HEK293T (cell line): Measurements from ENCODE around the gene BMP10.

ENCODE experiments used
- CTCF ChIA-PET: fragments of 350-600 bp; formaldehyde crosslinking; extraction: SDS; loops from one replicate; lab custom pipeline; 2021; ENCODE audit warnings: antibody characterized with exemption, inconsistent platforms; lab: Yijun Ruan, JAX
- POLR2A ChIA-PET: fragments of 350-600 bp; formaldehyde crosslinking; extraction: SDS; loops from one replicate; lab custom pipeline; 2020; ENCODE audit warnings: antibody characterized with exemption, inconsistent platforms; lab: Yijun Ruan, JAX
- DNase-seq: peaks from one replicate; pipeline ENCODE4 v3.0.0; 2012; ENCODE audit warnings: mixed read lengths; ENCODE audit errors: extremely low spot score
- ARNT ChIP-seq: fragments of 450-650 bp; IDR thresholded peaks from 2 replicates; pipeline ENCODE4 v1.6.1; 2017; ENCODE audit warnings: mild to moderate bottlenecking
- BHLHE40 ChIP-seq: fragments of 450-650 bp; IDR thresholded peaks from 2 replicates; pipeline ENCODE4 v1.6.1; 2016; ENCODE audit warnings: mild to moderate bottlenecking, moderate library complexity, borderline replicate concordance
- CTBP1 ChIP-seq: fragments of 450-650 bp; IDR thresholded peaks from 2 replicates; pipeline ENCODE4 v1.6.1; 2016; ENCODE audit warnings: borderline replicate concordance
- ELF4 ChIP-seq: fragments of 450-650 bp; IDR thresholded peaks from 2 replicates; pipeline ENCODE4 v1.6.1; 2017; ENCODE audit warnings: antibody characterized with exemption
- FOXA1 ChIP-seq: fragments of 450-650 bp; IDR thresholded peaks from 2 replicates; pipeline ENCODE4 v1.6.1; 2016; ENCODE audit warnings: mild to moderate bottlenecking
- FOXK2 ChIP-seq: fragments of 450-650 bp; IDR thresholded peaks from 2 replicates; pipeline ENCODE4 v1.6.1; 2016; ENCODE audit warnings: mild to moderate bottlenecking
- FOXM1 ChIP-seq: fragments of 450-650 bp; IDR thresholded peaks from 2 replicates; pipeline ENCODE4 v1.6.1; 2017; ENCODE audit warnings: mild to moderate bottlenecking, borderline replicate concordance
- HDGF ChIP-seq: fragments of 450-650 bp; IDR thresholded peaks from 2 replicates; pipeline ENCODE4 v1.6.1; 2017; ENCODE audit warnings: antibody characterized with exemption, borderline replicate concordance
- L3MBTL2 ChIP-seq: fragments of 450-650 bp; conservative IDR thresholded peaks from 2 replicates; pipeline ENCODE4 v1.6.1; 2016; ENCODE audit warnings: mild to moderate bottlenecking
- LEF1 ChIP-seq: fragments of 450-650 bp; IDR thresholded peaks from 2 replicates; pipeline ENCODE4 v1.6.1; 2017; ENCODE audit warnings: mild to moderate bottlenecking, borderline replicate concordance
- NFRKB ChIP-seq: fragments of 450-650 bp; IDR thresholded peaks from 2 replicates; pipeline ENCODE4 v1.6.1; 2016; ENCODE audit warnings: mild to moderate bottlenecking, moderate library complexity
- SP1 ChIP-seq: fragments of 450-650 bp; IDR thresholded peaks from 2 replicates; pipeline ENCODE4 v1.6.1; 2017
- SUZ12 ChIP-seq: fragments of 450-650 bp; IDR thresholded peaks from 2 replicates; pipeline ENCODE4 v1.6.1; 2016; ENCODE audit warnings: mild to moderate bottlenecking
- TARDBP ChIP-seq: fragments of 450-650 bp; IDR thresholded peaks from 2 replicates; pipeline ENCODE4 v1.6.1; 2016
- ZNF384 ChIP-seq: fragments of 450-650 bp; IDR thresholded peaks from 2 replicates; pipeline ENCODE4 v1.6.1; 2016
- TF ChIP-seq, protein P1 (sequence below): fragments of 450-650 bp; IDR thresholded peaks from 2 replicates; pipeline ENCODE4 v1.6.1; 2016

The BMP10 gene

DNA sequence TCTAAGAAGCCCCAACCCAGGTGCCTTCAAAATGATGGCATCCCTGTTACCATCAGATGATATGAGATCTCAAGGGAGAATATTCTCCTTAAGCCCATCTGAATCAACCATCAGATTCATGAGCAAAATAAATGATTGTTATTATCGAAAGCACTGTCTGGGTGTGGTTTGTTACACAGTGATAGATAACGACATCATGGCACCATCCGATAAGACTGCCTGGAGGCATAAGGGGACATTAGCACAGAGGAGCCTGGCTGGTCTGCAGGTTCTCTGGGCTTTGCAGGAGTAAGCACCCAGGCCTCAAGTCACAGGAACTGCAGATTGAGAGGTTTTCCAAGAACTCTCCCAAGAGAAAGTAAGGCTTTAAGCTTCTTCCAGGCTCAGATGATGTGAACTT lies 15.6 kb downstream of the BMP10 start:
- DNase-seq = no peak
- POLR2A ChIA-PET = no interaction called here
- no peak for TF ChIP-seq SUZ12
- no peak for TF ChIP-seq TARDBP
- no peak for TF ChIP-seq BHLHE40
- no peak for TF ChIP-seq ELF4
- no peak for TF ChIP-seq LEF1
- TF ChIP-seq NFRKB = no peak
- no peak for TF ChIP-seq CTBP1
- TF ChIP-seq, protein P1, sequence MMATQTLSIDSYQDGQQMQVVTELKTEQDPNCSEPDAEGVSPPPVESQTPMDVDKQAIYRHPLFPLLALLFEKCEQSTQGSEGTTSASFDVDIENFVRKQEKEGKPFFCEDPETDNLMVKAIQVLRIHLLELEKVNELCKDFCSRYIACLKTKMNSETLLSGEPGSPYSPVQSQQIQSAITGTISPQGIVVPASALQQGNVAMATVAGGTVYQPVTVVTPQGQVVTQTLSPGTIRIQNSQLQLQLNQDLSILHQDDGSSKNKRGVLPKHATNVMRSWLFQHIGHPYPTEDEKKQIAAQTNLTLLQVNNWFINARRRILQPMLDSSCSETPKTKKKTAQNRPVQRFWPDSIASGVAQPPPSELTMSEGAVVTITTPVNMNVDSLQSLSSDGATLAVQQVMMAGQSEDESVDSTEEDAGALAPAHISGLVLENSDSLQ = no peak
- TF ChIP-seq FOXM1 = no peak
- no peak for TF ChIP-seq L3MBTL2
- TF ChIP-seq ARNT = no peak
- TF ChIP-seq FOXK2 = no peak
- TF ChIP-seq ZNF384 = no peak
- no peak for TF ChIP-seq SP1
- TF ChIP-seq FOXA1 = no peak
- TF ChIP-seq HDGF = no peak
- CTCF ChIA-PET = interaction anchor here (1.5 kb wide), 1 partner anchor 104 kb away, joined by 6 read pairs; no protein-coding TSS in a partner anchor

DNA sequence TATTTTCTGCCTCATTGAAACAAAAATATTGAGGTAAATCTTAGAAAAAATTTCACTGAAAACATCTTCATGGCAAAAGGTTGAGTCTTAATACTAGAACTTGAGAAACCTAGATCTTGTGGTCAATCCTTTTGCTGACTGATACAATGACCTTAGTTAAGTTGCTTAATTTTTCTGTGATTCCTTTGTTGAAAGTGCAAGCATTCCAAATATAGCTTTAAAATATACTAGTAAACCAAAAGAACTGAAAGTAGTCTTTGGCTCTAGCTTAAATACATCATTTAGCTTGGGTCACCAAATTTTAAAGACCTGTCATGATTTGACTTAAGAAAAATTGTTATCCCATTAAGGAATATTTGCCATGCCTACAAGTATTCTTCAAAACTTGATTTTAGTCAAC lies 16.7 kb downstream of the BMP10 start:
- TF ChIP-seq BHLHE40 (no peak), TARDBP (no peak), SUZ12 (no peak), ZNF384 (no peak), NFRKB (no peak), HDGF (no peak), LEF1 (no peak), ARNT (no peak), SP1 (no peak), FOXK2 (no peak), L3MBTL2 (no peak), FOXM1 (no peak), FOXA1 (no peak), CTBP1 (no peak), ELF4 (no peak)
- TF ChIP-seq, protein P1 = no peak
- ChIA-PET POLR2A (no interaction called here), CTCF (interaction anchor here (1.5 kb wide), 1 partner anchor 103 kb away, joined by 6 read pairs; no protein-coding TSS in a partner anchor)
- no peak for DNase-seq

GRCh38 chr2:68853915-68854314 lies 17.3 kb downstream of the BMP10 start:
- CTCF ChIA-PET = no interaction called here
- POLR2A ChIA-PET = no interaction called here

GRCh38 chr2:68853035-68853434 lies 18.2 kb downstream of the BMP10 start:
- no peak for DNase-seq
- ChIA-PET CTCF (no interaction called here), POLR2A (no interaction called here)
- no peak for TF ChIP-seq SUZ12
- TF ChIP-seq CTBP1 = no peak
- no peak for TF ChIP-seq ELF4
- TF ChIP-seq LEF1 = no peak
- no peak for TF ChIP-seq FOXK2
- no peak for TF ChIP-seq SP1
- TF ChIP-seq BHLHE40 = no peak
- no peak for TF ChIP-seq HDGF
- no peak for TF ChIP-seq TARDBP
- no peak for TF ChIP-seq L3MBTL2
- no peak for TF ChIP-seq FOXA1
- TF ChIP-seq ZNF384 = no peak
- no peak for TF ChIP-seq ARNT

More at GRCh38 chr2:68853915-68854314, 17.3 kb downstream of the BMP10 start:
- no peak for TF ChIP-seq HDGF
- TF ChIP-seq FOXA1 = no peak
- TF ChIP-seq FOXK2 = no peak
- no peak for TF ChIP-seq TARDBP
- TF ChIP-seq CTBP1 = no peak
- no peak for TF ChIP-seq ZNF384
- TF ChIP-seq FOXM1 = no peak
- TF ChIP-seq ELF4 = no peak
- no peak for TF ChIP-seq NFRKB
- TF ChIP-seq L3MBTL2 = no peak
- TF ChIP-seq BHLHE40 = no peak
- TF ChIP-seq SUZ12 = no peak
- TF ChIP-seq, protein P1 = no peak
- no peak for TF ChIP-seq LEF1
- no peak for TF ChIP-seq ARNT
- TF ChIP-seq SP1 = no peak
- DNase-seq = no peak

DNA sequence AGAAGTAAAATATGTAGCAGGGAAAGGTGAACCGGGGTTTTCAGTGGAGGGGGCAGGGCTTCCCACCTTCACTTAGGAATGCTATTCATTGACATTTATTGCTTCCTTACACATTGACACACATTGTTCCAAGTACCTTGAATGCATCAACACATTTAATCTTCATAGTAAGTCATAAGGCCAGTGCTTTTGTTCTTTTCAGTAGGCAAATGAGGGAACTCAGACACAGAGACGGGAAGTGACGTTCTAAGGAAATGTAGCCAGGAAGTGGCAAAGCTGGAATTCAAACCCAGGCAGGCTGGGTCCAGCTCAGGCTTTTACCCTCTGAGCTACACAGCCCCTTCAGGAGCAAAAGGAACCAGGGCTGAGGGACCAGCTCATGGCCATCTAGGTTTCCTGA lies 20.7 kb downstream of the BMP10 start:
- DNase-seq = no peak
- ChIA-PET POLR2A (no interaction called here), CTCF (interaction anchor here (0.6 to 0.9 kb wide), 2 partner anchors 14 to 255 kb away, joined by 3 to 4 read pairs; no protein-coding TSS in a partner anchor)
- TF ChIP-seq ELF4 = no peak
- TF ChIP-seq ZNF384 = no peak
- no peak for TF ChIP-seq ARNT
- TF ChIP-seq TARDBP = no peak
- TF ChIP-seq CTBP1 = no peak
- no peak for TF ChIP-seq FOXA1
- no peak for TF ChIP-seq BHLHE40
- no peak for TF ChIP-seq FOXK2
- no peak for TF ChIP-seq SUZ12
- no peak for TF ChIP-seq SP1
- no peak for TF ChIP-seq NFRKB
- no peak for TF ChIP-seq LEF1
- TF ChIP-seq, protein P1 = no peak
- no peak for TF ChIP-seq HDGF
- TF ChIP-seq L3MBTL2 = no peak
- no peak for TF ChIP-seq FOXM1
